ENCODE data around the gene MAP4K1.

MAP4K1 gene

GRCh38 chr19:38650911-38651584 is 33.3 kb upstream of the MAP4K1 start:
- no peak for DNase-seq

- peak; percentile 59 for DNase-seq
These were observed 32.5 kb upstream of the MAP4K1 start for GRCh38 chr19:38650172-38650775.

- DNase-seq = peak; percentile 45
These were observed 31.8 kb upstream of the MAP4K1 start for GRCh38 chr19:38649305-38650171.

- no peak for DNase-seq
These were observed 31.1 kb upstream of the MAP4K1 start for GRCh38 chr19:38648769-38649304.

- peak; percentile 60 for DNase-seq
These were observed 30.4 kb upstream of the MAP4K1 start for GRCh38 chr19:38647966-38648768.

GRCh38 chr19:38647368-38647965 is 29.7 kb upstream of the MAP4K1 start, which contains the start of gene ACTN4:
ACTN4 (plus strand) TSS chr19:38647649; CDS start chr19:38647746, 97 bp downstream.
- DNase-seq = peak; percentile 99

- DNase-seq = no peak
These were observed 27.0 kb upstream of the MAP4K1 start for GRCh38 chr19:38644719-38645118.

- DNase-seq = no peak
These were observed 24.4 kb upstream of the MAP4K1 start for GRCh38 chr19:38642176-38642575.

- DNase-seq = no peak
These were observed 22.6 kb upstream of the MAP4K1 start for GRCh38 chr19:38640368-38640767.

GRCh38 chr19:38639679-38640078 is 21.9 kb upstream of the MAP4K1 start:
- DNase-seq = no peak

- DNase-seq = no peak
These were observed 20.7 kb upstream of the MAP4K1 start for GRCh38 chr19:38638461-38638860.

GRCh38 chr19:38635483-38636399 is 18.0 kb upstream of the MAP4K1 start:
- DNase-seq = no peak

- DNase-seq = peak; percentile 82
These were observed 17.2 kb upstream of the MAP4K1 start for GRCh38 chr19:38634757-38635482.

- no peak for DNase-seq
These were observed 14.9 kb upstream of the MAP4K1 start for GRCh38 chr19:38632476-38633213.

GRCh38 chr19:38631811-38632475 is 14.2 kb upstream of the MAP4K1 start:
- peak; percentile 89 for DNase-seq

GRCh38 chr19:38631301-38631700 is 13.5 kb upstream of the MAP4K1 start:
- DNase-seq = peak; percentile 52

- no peak for DNase-seq
These were observed 11.8 kb upstream of the MAP4K1 start for GRCh38 chr19:38629568-38629967.

GRCh38 chr19:38626401-38626800 is 8.6 kb upstream of the MAP4K1 start:
- no peak for DNase-seq

- no peak for DNase-seq
These were observed 7.1 kb upstream of the MAP4K1 start for GRCh38 chr19:38624822-38625221.
